Hippocampal formation (tissue), 2 donors: ENCODE data around the gene CEP97.
"Not testable (repeated sequence)": the region's sequence is repeated elsewhere in the genome, so short reads cannot be mapped to it uniquely, and the experiment has no call there.

Experiments used
- DNase-seq, 2 donors: peaks; one replicate each; lab custom pipeline; 2025; lab: John Stamatoyannopoulos, UW

CEP97 gene

GRCh38 chr3:101762041-101762646 is 37.7 kb downstream of the CEP97 start:
- DNase-seq = no peak

GRCh38 chr3:101777745-101778281 is 53.4 kb downstream of the CEP97 start:
- DNase-seq = not testable (repeated sequence)

- no peak for DNase-seq
Measured at GRCh38 chr3:101778385-101779046, 54.1 kb downstream of the CEP97 start.

GRCh38 chr3:101779047-101779821 is 54.8 kb downstream of the CEP97 start, which contains the start of gene NXPE3:
NXPE3 (plus strand) TSS chr3:101779211; CDS start chr3:101785597, 6,386 bp downstream.
- peak; percentile 92 to 94 for DNase-seq

- DNase-seq = peak in 1 of 2 donors; percentile 25
Measured at GRCh38 chr3:101779822-101780381, 55.5 kb downstream of the CEP97 start.

- peak in 1 of 2 donors; percentile 38 for DNase-seq
Measured at GRCh38 chr3:101780661-101781060, 56.2 kb downstream of the CEP97 start.

- DNase-seq = no peak
Measured at GRCh38 chr3:101781166-101781565, 56.8 kb downstream of the CEP97 start.

GRCh38 chr3:101784855-101785613 is 60.6 kb downstream of the CEP97 start:
- no peak for DNase-seq

- no peak for DNase-seq
Measured at GRCh38 chr3:101791778-101792177, 67.4 kb downstream of the CEP97 start.

GRCh38 chr3:101796077-101796680 is 71.8 kb downstream of the CEP97 start:
- no peak for DNase-seq

- DNase-seq = no peak
Measured at GRCh38 chr3:101801174-101801573, 76.8 kb downstream of the CEP97 start.

- DNase-seq = no peak
Measured at GRCh38 chr3:101802179-101802578, 77.8 kb downstream of the CEP97 start.

- peak; percentile 10 to 61 for DNase-seq
Measured at GRCh38 chr3:101803173-101803782, 78.9 kb downstream of the CEP97 start.

GRCh38 chr3:101803939-101804338 is 79.5 kb downstream of the CEP97 start:
- no peak for DNase-seq

GRCh38 chr3:101806491-101806890 is 82.1 kb downstream of the CEP97 start:
- no peak for DNase-seq

- DNase-seq = no peak
Measured at GRCh38 chr3:101807888-101808287, 83.5 kb downstream of the CEP97 start.

- peak in 1 of 2 donors; percentile 25 for DNase-seq
Measured at GRCh38 chr3:101809178-101810021, 85.0 kb downstream of the CEP97 start.

GRCh38 chr3:101810022-101810418 is 85.6 kb downstream of the CEP97 start:
- DNase-seq = no peak

GRCh38 chr3:101811875-101812274 is 87.5 kb downstream of the CEP97 start:
- DNase-seq = no peak

- no peak for DNase-seq
Measured at GRCh38 chr3:101812895-101813294, 88.5 kb downstream of the CEP97 start.
